HTERT RPE-1 (cell line): ENCODE results near the gene STARD5.
"Not testable (repeated sequence)": the region's sequence is repeated elsewhere in the genome, so short reads cannot be mapped to it uniquely, and the experiment has no call there.

ENCODE experiments used
- in situ Hi-C: fragments of 300-500 bp; cut with MboI; formaldehyde crosslinking; loops from 4 replicates; pipeline ENCODE4 v1.14.3; 2020; ENCODE audit warnings: low sequenced_read_pairs

Gene STARD5

DNA sequence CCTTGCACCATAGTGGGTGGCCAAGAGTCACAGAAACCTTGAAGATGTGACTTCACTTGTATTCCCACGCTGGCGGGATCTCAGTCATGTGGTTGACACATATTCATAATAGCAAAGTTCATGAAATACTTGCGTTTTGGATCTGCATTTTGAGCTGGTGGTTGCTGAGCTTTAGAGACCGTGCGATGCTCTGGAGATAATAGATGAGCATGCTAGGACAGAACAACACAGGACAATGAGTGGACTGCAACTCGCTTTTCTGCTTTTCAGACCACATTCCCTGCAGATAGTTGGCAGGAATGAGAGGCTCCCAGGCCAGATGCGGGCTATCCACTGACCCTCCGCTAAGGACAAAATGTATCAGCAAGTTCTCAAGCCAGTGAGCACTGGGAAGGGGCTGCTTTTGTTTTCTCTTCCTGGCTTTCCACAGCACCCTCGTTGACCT is 13.8 kb upstream of the STARD5 start:
- in situ Hi-C loops = no loop called here

DNA sequence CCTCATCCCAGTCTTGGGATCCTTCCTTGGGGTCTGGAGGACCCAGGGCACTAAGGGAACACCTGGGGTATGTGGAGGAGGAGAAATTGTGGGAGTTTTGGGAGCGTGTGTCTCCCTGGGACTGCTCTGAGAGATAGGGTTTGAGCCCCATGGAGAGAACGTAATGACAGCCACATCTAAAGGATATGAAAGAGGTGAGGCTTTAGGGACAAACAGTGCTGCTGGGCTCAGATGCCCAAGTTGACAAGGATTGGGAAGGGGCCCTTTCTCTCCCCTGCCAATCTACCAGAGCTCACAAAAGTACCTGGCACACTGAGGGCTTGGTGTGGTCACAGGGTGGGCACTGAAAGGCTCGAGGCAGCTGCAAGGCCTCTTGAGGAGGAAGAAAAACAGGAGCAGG is 13.3 kb upstream of the STARD5 start:
- in situ Hi-C loops = no loop called here

DNA sequence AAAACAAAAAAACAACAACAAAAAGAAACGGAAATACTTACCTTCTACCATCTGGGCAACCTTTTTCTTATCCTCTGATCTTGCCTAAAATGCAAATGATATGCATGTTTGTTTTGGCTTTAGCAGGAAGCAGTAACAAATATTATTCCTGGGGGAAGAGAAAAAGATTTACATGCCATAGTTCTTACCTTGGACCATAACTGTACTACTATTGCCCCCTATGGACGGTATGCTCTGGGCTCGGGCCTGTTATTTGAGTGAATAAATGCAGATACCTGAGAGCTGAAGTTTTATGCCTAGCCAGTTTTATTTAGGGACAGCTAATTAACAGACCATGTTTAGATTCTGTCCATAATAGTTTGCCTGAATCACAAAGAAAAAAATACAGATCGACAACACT is 12.6 kb upstream of the STARD5 start:
- in situ Hi-C loops = no loop called here

DNA sequence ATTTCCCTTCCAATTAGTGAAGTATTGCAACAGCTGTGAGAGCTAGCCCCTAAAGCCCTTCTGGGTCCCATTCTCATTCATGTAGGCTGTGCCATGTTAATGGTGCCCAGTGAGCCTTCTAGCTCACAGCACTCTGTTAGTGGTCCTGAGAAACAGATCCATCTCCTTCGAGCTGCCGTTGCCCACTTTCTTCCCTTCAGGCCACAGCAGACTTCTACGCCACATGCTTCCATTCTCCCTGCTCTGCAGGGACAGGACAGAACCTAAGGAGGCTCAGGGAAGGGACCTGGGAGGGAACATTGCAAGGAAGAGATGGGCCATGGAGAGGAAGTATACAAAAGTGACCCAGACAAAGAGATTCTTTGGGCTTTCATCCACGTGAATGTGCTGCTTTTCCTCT is 11.7 kb upstream of the STARD5 start:
- in situ Hi-C loops = no loop called here

DNA sequence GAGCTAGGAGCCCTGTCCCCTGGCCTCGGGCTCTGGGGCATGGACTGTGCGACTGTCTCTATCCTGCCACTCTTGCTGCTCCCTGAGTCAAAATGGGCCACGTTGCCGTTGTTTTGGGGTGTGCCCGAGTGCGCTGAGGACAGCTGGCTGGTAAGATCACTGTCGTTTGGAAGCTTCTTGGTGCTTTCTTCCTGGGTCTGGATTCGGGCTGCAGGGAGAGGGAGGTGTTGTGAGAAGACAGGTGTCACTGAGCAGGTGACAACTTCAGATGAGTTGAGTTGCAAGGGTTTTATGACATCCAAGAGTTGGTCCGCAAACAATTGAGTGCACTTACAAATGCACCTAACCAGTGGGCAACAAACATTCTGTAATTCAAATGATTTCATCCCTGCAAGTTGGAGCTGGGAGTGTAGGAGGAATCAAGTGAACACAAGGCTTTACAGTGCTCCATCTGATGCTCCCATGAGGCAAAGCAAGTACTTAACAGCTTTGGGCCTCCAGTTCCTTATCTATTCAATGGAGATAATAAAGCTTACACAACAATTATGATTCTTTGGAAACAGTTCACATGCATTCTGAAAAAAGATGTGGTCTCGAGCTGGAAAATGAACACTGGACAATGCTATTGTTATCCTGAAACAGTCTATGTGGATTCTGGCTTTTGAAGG is 11.0 kb upstream of the STARD5 start:
- in situ Hi-C loops = no loop called here

DNA sequence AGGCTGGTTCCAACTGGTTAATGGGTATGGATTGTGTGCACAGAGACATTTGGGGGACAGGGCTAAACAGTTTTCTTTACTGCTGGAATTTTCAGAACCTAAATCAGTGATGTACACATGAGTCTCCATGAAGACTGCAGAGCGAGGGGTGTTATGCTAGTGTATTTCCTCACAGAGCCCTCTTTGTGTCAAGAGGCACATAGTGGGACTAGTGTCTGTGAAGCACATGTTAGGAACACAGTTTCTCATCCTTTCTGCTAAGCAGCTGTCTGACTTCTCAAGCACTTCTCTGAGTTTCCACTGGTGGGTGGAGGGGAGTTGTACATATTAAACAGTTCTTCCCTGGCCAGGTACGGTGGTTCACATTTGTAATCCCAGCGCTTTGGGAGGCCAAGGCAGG is 9.4 kb upstream of the STARD5 start:
- in situ Hi-C loops = no loop called here

DNA sequence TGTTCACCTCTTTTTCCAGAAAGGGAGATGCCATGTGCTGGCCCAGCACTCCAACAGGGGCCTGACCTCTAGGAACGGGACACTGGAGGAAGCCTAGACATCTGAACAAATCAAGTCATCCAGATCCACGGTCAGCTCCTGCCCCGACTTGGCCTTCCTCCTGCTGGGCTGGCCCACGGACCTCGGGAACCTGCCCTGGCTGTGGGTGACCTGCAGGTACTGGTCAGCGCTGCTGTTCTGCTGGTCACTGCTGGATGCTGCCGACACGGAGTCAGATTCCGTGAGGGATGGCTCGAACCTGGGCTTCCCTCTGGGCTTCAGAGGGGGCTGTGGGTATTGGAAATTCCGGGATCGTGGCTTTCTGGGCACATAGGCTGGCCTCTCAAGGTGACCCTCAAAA is 8.4 kb upstream of the STARD5 start:
- in situ Hi-C loops = no loop called here

DNA sequence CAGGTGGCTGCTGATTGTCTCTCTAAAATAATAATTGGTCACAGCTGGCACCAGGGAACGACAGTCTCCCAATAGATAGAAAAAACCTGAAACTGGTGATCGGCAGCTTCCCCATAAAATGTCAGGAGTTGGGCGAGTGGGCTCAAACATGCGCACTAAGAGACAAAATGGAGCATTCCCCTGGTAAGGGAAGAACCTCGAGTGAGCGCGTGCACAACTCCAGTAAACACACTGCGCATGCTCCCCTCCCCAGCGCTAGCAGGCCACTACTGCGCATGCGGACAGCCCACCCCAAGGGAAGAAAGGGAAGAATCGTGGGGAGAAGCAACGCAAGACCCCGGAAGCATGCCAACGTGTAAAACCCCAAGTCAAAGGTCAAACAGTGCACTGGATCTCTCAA is 7.7 kb upstream of the STARD5 start:
- in situ Hi-C loops = no loop called here

DNA sequence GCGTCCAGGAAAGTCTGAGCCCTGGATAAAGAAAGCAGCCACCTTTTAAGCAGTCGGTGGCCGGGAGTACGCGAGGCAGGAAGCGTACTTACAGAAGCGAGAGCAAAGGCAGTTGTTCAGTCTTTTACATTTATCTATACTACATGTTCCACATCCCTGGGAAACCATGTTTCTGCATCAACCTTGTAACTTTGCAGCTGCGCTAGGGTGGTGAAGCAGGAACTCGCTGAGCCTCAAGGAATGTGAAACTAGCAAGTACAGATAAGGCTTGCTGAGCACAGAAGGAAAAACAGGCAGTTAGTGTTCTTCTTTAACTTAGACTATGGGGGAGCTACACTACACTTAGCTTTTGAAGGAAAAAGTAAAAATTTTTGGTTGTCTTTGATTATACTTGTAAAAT is 7.2 kb upstream of the STARD5 start:
- in situ Hi-C loops = not testable (repeated sequence)

DNA sequence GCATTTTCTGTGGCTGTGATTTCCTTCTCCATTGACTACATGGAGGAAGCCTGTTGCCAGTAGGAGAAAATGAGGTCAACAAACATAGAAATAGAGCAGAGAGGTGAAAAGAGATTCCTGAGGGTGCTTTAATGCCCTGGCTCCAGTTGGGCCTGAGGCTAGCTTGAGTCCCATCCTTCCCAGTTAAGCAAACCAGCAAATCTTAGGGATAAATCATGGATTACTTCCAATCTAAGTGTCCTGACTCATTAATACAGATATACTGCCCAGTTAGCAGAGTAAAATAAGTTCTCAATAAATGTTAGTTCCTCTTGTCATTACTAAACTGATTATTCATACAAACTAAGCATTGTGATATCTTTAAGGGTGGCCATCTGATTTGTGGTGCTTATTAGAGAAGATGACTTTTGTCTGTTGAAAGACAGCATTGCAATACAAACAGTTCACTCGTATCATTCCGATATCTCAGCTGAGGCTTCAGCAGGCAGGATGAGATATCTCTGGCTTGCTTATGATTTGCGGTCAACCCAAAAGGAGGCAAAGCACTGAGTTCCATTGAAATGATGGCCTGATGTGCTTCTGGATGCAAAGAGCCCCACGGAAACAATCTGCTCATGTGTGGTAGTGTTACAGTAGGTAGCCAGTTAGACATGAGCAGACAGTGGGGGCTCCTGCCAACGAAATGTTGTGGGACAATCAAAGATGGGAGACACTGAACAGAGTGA is 6.6 kb upstream of the STARD5 start:
- in situ Hi-C loops = no loop called here

DNA sequence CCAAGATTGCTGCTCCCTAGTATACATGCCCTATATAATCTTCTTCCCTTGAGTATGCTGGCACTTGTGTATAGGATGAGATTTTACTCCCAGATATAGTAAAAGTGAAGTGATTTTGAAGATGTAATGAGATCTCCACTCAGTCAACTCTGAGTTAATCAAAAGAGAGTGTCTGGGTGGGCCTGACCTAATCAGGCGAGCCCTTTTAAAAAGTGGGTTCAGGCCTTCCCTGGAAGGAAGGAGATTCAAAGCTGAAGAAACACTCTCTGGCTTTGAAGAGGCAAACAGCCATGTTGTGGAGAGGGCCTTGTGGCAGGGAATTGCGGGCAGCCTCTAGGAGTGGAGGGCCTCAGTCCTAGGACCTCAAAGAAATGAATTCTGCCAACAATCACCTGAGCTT is 5.5 kb upstream of the STARD5 start:
- in situ Hi-C loops = no loop called here

DNA sequence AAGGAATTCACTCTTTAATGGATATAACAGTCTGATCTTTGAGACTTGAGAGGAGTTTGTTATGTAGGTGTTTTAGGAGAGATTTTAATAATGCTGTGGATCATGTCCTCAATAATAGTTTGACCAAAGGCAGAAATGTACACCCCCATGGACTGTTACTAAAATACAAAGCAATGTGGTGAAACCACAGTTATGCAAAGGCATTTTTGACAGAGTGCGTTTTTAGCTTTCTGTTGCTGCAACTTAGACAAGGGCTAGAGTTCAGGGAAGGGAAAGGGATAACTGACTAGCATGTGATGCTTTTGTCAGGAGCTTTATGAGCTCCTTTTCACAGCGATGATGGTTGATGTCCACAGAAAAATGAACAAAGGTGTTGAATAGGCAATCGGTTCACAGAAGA is 3.6 kb upstream of the STARD5 start:
- in situ Hi-C loops = no loop called here

DNA sequence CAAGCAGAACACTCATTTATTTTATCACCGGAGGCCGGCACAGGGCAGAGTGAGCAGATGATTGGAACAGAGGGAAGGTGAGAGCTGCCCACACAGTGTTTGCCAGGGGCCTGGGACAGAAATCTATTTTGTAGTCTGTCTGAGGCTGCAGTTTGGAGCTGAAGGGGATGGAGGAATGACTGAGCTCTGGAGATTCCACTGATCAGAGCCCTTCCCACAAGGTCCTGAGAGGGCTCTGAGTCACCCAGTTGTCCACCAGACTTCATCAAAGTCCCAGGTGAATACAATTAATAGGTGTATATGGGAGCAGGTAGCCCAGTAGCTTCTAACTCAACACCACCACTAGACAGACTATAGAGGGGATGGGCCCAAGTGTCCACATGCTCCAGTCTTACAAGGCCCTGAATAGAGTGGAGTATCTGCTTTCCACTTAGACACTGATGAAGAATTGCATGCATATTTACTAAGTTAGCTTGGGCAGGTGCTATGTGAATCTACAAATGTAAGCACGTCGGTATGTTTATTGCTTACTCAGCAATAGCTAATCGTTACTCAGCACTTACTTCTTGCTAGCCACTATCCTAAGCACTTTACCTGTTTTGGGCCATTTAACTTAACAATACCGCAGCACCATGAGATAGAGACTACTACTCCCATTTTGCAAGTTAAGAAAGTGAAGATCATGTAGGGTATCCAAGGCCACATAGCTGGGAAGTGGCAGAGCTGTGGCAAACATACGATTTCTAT is 2.7 kb upstream of the STARD5 start:
- in situ Hi-C loops = no loop called here

DNA sequence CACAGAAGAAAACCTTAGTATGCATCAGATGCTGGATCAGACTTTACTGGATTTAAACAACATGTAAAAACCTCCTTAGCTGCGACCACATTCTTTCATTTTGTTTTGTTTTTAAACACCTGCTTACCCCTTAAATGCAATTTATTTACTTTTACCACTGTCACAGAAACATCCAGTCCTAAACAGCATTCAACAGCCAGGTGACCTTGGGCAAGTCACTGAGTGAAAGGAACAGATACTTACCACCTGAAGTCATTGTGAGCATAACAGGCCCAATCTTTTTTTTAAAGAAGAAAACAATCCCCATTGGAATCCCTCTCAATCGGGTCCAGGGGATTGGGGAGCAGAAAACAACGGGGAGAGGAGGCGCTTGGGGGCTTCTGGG is 390 bp downstream of the STARD5 start:
- in situ Hi-C loops = no loop called here

DNA sequence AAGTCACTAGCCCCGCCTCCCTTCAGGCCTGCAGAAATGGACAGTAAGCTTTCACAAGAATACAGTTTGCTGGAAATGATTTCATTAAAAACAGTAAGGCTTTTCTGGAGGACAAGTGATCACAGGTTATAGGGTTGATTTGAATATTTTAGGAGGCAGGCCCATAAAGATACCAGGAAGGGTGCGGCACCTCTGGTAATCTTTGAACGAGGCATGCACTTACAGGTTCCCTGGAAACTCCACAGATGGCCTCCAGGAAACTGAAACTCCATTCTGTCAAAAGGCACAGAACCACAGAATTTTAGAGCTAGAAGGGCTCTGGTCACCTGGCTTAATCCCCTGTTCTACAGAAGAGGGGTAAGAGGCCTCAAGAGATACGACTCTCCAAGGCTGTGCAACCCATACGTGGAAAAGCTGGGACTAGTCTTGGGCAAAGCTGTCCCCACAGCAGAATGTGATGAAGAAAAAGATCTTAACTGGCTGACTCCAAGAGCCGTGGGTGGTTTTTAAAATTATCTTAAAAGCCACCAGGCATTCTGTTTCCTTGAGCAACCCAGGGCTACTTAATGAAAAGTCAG is 1.2 kb downstream of the STARD5 start:
- in situ Hi-C loops = no loop called here

DNA sequence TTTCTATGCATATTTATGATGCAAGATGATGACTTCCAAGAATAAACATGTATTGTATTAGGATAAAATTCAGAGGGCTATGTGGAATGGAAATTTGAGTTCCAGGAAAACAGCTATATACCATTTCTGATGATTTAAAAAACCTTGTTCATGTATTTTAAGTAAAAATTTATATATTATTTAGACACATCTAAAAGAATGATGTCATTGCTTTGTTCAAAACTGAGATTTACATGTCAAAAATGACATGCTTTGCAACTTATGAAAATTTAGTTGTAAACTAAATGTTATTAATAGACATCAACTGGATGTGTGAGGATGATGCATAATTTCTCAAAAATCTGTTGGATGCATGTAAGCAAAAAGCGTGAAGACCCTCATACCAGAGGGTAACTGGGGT is 2.3 kb downstream of the STARD5 start:
- in situ Hi-C loops = no loop called here

DNA sequence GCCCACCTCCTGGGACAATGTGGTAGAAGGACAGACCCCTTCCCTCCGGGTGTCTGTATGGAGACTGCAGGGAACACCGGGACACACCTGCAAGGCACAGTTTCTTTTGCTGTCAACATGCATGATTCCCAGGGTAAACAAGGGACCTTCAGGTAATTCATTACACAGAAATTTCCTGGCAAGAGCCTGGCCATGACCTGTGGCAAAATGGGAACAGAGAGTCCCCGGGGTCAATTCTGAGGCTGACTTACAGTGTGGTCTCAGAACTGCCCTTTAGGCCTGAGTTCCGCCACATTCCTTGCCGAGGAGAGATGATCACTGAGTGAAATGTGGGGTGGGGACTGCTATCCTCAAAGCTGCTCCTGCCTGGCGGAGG is 6.3 kb downstream of the STARD5 start:
- in situ Hi-C loops = no loop called here

DNA sequence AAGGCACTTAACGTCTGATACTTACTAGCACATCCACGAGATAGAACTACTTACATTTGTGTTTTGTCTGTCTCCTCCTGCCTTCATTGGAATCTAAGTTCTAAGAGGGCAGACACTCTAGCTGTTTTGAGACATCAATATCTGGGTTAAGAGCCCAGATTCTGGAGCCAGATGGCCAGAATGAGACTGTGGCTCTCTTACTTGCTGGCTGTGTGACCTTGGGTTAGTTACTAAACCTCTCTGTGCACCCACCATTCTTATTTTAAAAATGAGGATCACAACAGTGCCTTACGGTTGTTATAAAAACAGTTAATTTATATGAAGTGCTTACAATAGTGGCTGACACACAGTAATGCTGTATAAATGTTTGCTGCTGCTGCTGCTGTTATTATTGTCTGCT is 7.7 kb downstream of the STARD5 start:
- in situ Hi-C loops = no loop called here

DNA sequence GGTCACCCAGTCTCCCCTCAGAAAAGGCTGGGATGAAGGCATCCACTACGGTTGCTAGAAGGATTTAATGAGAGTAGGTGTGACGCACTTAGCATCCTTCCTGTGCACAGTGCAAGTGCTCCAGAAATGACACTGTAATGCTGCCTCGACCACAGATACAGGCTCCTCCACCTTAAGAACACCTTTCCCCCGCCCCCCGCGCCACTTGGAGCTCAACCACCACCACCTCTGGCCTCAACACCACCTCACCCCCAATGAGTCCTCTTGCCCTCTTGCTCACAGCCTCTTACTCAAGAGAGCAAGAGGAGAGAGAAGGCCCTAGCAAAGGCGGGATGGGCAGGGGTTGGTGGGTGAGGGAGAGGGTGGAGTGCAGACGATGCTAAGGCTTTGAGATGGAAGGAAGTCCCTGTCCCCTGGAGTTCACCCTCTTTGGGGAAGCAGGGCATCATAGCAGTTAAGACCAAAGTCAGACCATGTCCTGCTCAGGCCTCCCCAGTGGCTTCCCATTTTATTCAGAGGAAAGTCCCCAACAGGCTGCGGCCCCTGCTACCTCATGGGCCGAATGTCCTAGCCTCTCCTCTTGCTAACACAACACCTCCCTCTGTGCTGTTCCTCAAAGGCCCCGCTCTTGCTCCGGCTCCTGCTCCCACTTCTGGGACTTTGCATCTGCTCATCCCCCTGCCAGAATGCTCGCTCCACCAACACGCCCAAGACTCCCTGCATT is 8.3 kb downstream of the STARD5 start:
- in situ Hi-C loops = no loop called here

DNA sequence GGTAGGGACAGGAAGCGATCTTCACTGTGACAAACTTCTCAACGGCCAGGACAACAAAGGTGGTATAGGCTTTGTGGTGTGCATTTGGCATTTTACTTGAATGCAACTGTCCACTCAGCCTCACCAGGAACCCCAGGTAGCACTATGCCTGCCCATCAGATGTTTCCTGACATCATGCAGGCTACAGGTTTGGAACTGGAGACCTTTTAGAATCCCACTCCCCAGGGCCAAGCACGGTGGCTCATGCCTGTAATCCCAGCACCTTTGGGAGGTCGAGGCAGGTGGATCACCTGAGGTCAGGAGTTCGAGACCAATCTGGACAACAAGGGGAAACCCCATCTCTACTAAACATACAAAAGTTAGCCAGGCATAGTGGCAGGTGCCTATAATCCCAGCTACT is 9.6 kb downstream of the STARD5 start:
- in situ Hi-C loops = no loop called here

DNA sequence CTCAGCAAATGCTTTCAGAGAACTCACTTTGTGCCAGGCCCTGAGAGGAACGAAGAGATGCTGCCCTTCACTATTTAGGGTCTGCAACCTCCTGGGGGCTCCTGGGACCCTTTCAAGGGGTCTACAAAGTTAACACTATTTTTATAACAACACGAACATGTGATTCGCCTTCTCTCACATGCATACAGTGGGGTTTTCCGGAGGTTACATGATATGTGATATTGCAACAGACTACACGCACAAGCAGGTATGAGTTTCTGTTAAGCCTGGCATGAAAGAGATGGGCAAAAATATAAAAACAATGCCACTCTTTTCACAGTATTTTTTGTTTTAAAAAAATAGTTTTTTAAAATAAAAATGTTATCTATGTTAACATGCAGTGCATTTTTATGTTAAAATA is 10.3 kb downstream of the STARD5 start:
- in situ Hi-C loops = no loop called here
